ENCODE results near the gene FREM1.

DNA sequence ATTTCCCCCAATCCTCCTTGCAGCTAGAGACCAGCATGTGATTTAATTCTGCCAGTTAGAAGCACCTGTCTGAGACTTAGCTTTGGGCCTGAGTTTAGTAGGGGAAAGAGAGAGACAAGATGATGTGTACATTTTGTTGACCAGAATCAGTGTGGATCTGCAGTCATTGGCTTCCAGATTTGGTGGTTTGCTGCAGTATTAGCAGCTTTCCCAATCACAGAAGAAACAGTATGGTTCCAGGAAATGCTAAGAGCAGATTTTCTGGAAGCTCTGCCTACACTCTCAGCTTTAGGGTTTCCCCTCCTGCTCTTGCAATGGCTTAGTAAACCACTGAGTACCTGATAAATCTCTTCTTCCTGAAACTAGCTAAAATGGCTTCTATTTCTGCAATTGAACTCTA, 48.8 kb upstream of the FREM1 start:
- TF ChIP-seq, protein P1, sequence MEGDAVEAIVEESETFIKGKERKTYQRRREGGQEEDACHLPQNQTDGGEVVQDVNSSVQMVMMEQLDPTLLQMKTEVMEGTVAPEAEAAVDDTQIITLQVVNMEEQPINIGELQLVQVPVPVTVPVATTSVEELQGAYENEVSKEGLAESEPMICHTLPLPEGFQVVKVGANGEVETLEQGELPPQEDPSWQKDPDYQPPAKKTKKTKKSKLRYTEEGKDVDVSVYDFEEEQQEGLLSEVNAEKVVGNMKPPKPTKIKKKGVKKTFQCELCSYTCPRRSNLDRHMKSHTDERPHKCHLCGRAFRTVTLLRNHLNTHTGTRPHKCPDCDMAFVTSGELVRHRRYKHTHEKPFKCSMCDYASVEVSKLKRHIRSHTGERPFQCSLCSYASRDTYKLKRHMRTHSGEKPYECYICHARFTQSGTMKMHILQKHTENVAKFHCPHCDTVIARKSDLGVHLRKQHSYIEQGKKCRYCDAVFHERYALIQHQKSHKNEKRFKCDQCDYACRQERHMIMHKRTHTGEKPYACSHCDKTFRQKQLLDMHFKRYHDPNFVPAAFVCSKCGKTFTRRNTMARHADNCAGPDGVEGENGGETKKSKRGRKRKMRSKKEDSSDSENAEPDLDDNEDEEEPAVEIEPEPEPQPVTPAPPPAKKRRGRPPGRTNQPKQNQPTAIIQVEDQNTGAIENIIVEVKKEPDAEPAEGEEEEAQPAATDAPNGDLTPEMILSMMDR (IDR thresholded peaks at IDR 0.05), result no peak
- no peak for TF ChIP-seq POLR2A (IDR thresholded peaks at IDR 0.05)
